H1 (cell line): ENCODE measurements around the gene IFNA13. TPM values are rescaled to one million over a fixed set of nuclear protein-coding genes. Genes with fewer than 3 reads are reported as not detected.

Experiments used
- ASH2L ChIP-seq: fragments of 200-600, 300-600 bp; sonication (generic); IDR thresholded peaks from one replicate; pipeline ENCODE4 v1.7.1; 2017; ENCODE audit warnings: low read length
- BACH1 ChIP-seq: IDR thresholded peaks from 2 replicates; pipeline ENCODE4 v1.6.1; 2012; ENCODE audit warnings: low read length, improper control_type of control experiment
- BCL11A ChIP-seq, 2 experiments: IDR thresholded peaks; one replicate each; pipeline ENCODE4 v1.6.1; 2011; ENCODE audit warnings: low read depth in 2 of 2, low read length in 2 of 2, mild to moderate bottlenecking in 2 of 2
- CREB1 ChIP-seq: IDR thresholded peaks from 2 replicates; pipeline ENCODE4 v1.6.1; 2012; ENCODE audit warnings: inconsistent platforms
- CTCF ChIP-seq, 3 experiments: IDR thresholded peaks; 1 replicate in 2 of 3; 2 replicates in 1 of 3; pipeline versions ENCODE4 v1.5.1 to v1.6.1; 2011; ENCODE audit warnings: low read length in 3 of 3, mild to moderate bottlenecking in 3 of 3, inconsistent platforms in 2 of 3, low read depth in 1 of 3, moderate library complexity in 1 of 3; ENCODE audit not compliant: insufficient read depth in 1 of 3; ENCODE audit errors: control extremely low read depth in 1 of 3
- FOSL1 ChIP-seq: IDR thresholded peaks from 2 replicates; pipeline ENCODE4 v1.6.1; 2011; ENCODE audit warnings: mild to moderate bottlenecking, low read depth, low read length, moderate library complexity; ENCODE audit not compliant: insufficient read depth
- JUN ChIP-seq: IDR thresholded peaks from 2 replicates; pipeline ENCODE4 v1.6.1; 2011; ENCODE audit warnings: low read depth, mild to moderate bottlenecking, improper control_type of control experiment, low read length
- KDM4A ChIP-seq: IDR thresholded peaks from one replicate; pipeline ENCODE4 v1.7.1; 2012; ENCODE audit warnings: low read depth, mild to moderate bottlenecking, moderate library complexity, low read length, inconsistent platforms; ENCODE audit not compliant: severe bottlenecking
- POLR2A ChIP-seq, 2 experiments: IDR thresholded peaks; 1 replicate in 1 of 2; 2 replicates in 1 of 2; pipeline ENCODE4 v1.6.1; 2011; ENCODE audit warnings: low read depth in 2 of 2, low read length in 2 of 2, mild to moderate bottlenecking in 2 of 2; ENCODE audit errors: control extremely low read depth in 1 of 2
- RBBP5 ChIP-seq: IDR thresholded peaks from 2 replicates; pipeline ENCODE4 v1.7.1; 2012; ENCODE audit warnings: low read depth, mild to moderate bottlenecking, inconsistent platforms, low read length, moderate library complexity, borderline replicate concordance
- SAP30 ChIP-seq: fragments of 300-600 bp; sonication (generic); IDR thresholded peaks from 2 replicates; pipeline ENCODE4 v1.7.1; 2012; ENCODE audit warnings: low read length, moderate library complexity, mild to moderate bottlenecking, inconsistent platforms; ENCODE audit not compliant: insufficient read depth, insufficient replicate concordance
- SP2 ChIP-seq: IDR thresholded peaks from 2 replicates; pipeline ENCODE4 v1.6.1; 2012; ENCODE audit warnings: mild to moderate bottlenecking, low read length, inconsistent platforms
- SP4 ChIP-seq: IDR thresholded peaks from 2 replicates; pipeline ENCODE4 v1.6.1; 2012; ENCODE audit warnings: low read length, inconsistent platforms
- SUZ12 ChIP-seq: fragments of 200-600 bp; sonication (generic); IDR thresholded peaks from 2 replicates; pipeline ENCODE4 v1.6.1; 2012; ENCODE audit warnings: mild to moderate bottlenecking, inconsistent platforms, low read length, moderate library complexity, mixed read lengths
- TAF7 ChIP-seq: optimal IDR thresholded peaks from 2 replicates; pipeline ENCODE3; 2011; ENCODE audit warnings: low read depth, mild to moderate bottlenecking, inconsistent platforms, low read length, moderate library complexity, borderline replicate concordance
- polyA plus RNA-seq, 7 experiments: library from polyadenylated mRNA; depleted of rRNA in 3 of 7; stranded (reverse) in 5 of 7; unstranded in 2 of 7; fragments of >200 nt in 5 of 7; fragments of 200-250 nt in 2 of 7; gene quantifications; 1 replicate in 5 of 7; 2 replicates in 1 of 7; 4 replicates in 1 of 7; pipeline versions ENCODE4 v1.2.1 to v1.2.3, GENCODE V29; 2011 to 2013; ENCODE audit warnings: missing spikeins in 2 of 7, mixed read lengths in 2 of 7
- total RNA-seq: library from RNA; stranded (reverse); fragmentation: NEBNext Ultra II Directional; extraction: Animal tissue kit (Norgen Biotek cat#: 25700); gene quantifications from 2 replicates; pipeline ENCODE4 v1.2.1, GENCODE V29; 2021

Gene IFNA13
- total and polyA plus RNA-seq, 2 of the 8 experiments (the other 6 are each of a cell fraction or from before 2014, with no cell fraction given): not detected

DNA sequence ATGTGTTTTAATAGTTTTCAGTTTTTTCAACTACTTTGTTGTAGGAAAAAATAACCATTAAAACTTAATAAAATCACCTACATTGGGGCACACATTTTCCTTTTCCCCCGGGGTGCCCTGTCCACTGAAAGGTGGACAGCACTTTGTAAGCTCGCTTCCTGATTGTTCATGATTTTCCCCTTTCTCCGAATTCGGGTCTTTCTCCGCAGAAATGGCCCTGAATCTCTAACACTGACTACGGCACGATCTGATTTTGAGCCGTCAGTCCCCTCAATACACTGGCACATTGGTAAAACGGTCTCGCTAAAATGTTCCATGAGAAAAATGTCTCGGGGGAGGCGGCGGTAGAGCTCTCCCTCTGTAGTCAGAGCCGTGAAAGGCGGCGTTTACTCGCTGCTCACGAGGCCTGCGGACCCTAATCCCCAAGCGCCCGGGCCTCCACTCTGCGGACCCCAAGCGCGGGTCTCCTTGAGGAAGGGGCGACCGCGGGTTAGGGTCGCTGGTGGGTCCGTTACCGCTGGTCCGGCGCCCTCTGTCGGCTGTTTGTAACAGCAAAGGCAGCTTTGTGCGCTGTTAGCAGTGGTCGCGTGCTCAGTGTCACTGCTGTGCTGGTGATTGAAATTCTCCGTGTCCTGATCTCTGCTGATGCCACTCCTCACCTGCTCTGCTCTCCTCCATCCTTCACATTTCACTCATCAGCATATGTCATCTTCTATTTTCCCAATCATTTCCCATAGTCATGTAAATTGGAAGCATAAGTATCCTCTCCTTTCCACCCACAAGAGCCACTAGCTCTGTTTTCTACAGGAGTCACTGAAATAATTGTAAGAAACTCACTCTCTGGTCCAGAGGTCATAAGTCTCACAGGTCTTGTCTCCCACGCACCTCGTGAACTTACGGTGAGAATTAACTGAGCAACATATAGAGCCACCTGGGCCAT, 28.2 kb upstream of the IFNA13 start (continued):
- TF ChIP-seq SUZ12 (0 out of 2 replicates have a peak, but pooled peaks have one; percentile 30), CTCF (IDR thresholded peaks at IDR 0.05; ENCODE audit: control extremely low read depth in 1 of 3, insufficient read depth in 1 of 3, low read depth in 1 of 3, low read length in 3 of 3) (peak; percentile 88 to 98 (median 93)), POLR2A (IDR thresholded peaks at IDR 0.05; ENCODE audit: control extremely low read depth in 1 of 2, low read depth in 2 of 2, low read length in 2 of 2) (no peak), RBBP5 (no peak), SP4 (no peak), BCL11A (IDR thresholded peaks at IDR 0.05; ENCODE audit: low read depth in 2 of 2, low read length in 2 of 2) (no peak), KDM4A (peak; percentile 65), ASH2L (peak; percentile 51), JUN (no peak), SAP30 (no peak), FOSL1 (no peak), TAF7 (no peak), SP2 (no peak), CREB1 (peak; percentile 52; the same call in 1 of the 2 replicates), BACH1 (peak; percentile 69)
- TF ChIP-seq, all 59 proteins: peak for 10
